ENCODE measurements around the gene CPB1.

Gene CPB1

DNA sequence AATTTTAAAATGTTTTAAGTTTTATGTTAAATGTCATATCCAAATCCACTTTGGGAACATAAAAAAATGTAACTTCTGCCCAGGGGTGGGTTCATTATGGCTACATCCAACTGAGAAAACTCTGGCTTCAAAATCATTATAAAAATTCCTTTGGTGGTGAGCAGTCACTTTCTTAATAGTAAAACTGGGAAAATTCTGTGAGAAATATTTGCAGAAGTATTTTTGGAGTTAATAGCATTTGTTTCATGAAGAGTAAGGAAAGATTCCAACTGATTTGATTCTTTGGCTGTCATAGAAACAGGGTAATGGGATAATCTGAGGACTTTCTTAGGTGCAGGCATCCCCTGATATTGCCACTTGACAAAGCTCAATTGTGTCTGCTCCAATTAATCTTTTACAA is 76.3 kb downstream of the CPB1 start:
- no peak overlapping the region for H3K27ac ChIP-seq (ENCODE audit: low read depth, low read length, poor library complexity, severe bottlenecking)
- no peak overlapping the region for H3K4me3 ChIP-seq (ENCODE audit: low read depth, low read length, poor library complexity, severe bottlenecking)
- no peaks in the 10 kb centered on the region for H3K9me2 ChIP-seq (ENCODE audit: low read depth, low read length)
- H3K27me3 ChIP-seq (ENCODE audit: insufficient read depth, low read length) = no peaks in the 10 kb centered on the region
- no peak overlapping the region for H2AFZ ChIP-seq (ENCODE audit: low read length)
- no peaks in the 10 kb centered on the region for H3K36me3 ChIP-seq (ENCODE audit: insufficient read depth, low read length)
- TF ChIP-seq EZH2 (IDR thresholded peaks at IDR 0.05; ENCODE audit: borderline replicate concordance, low read length) (no peak), CTCF (IDR thresholded peaks at IDR 0.05; ENCODE audit: low read length) (no peak)
- no peak overlapping the region for H3K4me2 ChIP-seq (ENCODE audit: low read length)
- H3K4me1 ChIP-seq (ENCODE audit: insufficient read depth, low read length, severe bottlenecking) = no peaks in the 10 kb centered on the region
- H3F3A ChIP-seq (ENCODE audit: insufficient read depth, low read length) = no peaks in the 10 kb centered on the region
- H3K9me3 ChIP-seq (ENCODE audit: low read length) = no peaks in the 10 kb centered on the region
- H3K79me2 ChIP-seq (ENCODE audit: insufficient read depth, low read length) = no peaks in the 10 kb centered on the region
- H3K9ac ChIP-seq (ENCODE audit: low read length) = no peak overlapping the region
- no peaks in the 10 kb centered on the region; the same call in 1 of the 2 replicates for H4K20me1 ChIP-seq (ENCODE audit: insufficient read depth, low read length)

GRCh38 chr3:148906667-148907066 is 79.1 kb downstream of the CPB1 start:
- Histone ChIP-seq H3K4me3 (ENCODE audit: low read depth, low read length, poor library complexity, severe bottlenecking) (no peak overlapping the region), H3K4me1 (ENCODE audit: insufficient read depth, low read length, severe bottlenecking) (no peaks in the 10 kb centered on the region), H3K79me2 (ENCODE audit: insufficient read depth, low read length) (no peaks in the 10 kb centered on the region), H3F3A (ENCODE audit: insufficient read depth, low read length) (no peaks in the 10 kb centered on the region), H3K27me3 (ENCODE audit: insufficient read depth, low read length) (no peaks in the 10 kb centered on the region), H3K9ac (ENCODE audit: low read length) (no peak overlapping the region), H3K27ac (ENCODE audit: low read depth, low read length, poor library complexity, severe bottlenecking) (no peak overlapping the region), H4K20me1 (ENCODE audit: insufficient read depth, low read length) (no peaks in the 10 kb centered on the region; the same call in 1 of the 2 replicates), H3K9me2 (ENCODE audit: low read depth, low read length) (no peaks in the 10 kb centered on the region), H3K4me2 (ENCODE audit: low read length) (no peak overlapping the region), H2AFZ (ENCODE audit: low read length) (no peak overlapping the region), H3K36me3 (ENCODE audit: insufficient read depth, low read length) (no peaks in the 10 kb centered on the region), H3K9me3 (ENCODE audit: low read length) (no peaks in the 10 kb centered on the region)
- TF ChIP-seq CTCF (IDR thresholded peaks at IDR 0.05; ENCODE audit: low read length) (no peak), EZH2 (IDR thresholded peaks at IDR 0.05; ENCODE audit: borderline replicate concordance, low read length) (no peak)
